ENCODE results near the gene FOXR1. TPM values are rescaled to one million over a fixed set of nuclear protein-coding genes. Genes with fewer than 3 reads are reported as not detected.
"Not testable (repeated sequence)": the region's sequence is repeated elsewhere in the genome, so short reads cannot be mapped to it uniquely, and the experiment has no call there.

The FOXR1 gene
- polyA plus RNA-seq, 1 experiment: not detected

DNA sequence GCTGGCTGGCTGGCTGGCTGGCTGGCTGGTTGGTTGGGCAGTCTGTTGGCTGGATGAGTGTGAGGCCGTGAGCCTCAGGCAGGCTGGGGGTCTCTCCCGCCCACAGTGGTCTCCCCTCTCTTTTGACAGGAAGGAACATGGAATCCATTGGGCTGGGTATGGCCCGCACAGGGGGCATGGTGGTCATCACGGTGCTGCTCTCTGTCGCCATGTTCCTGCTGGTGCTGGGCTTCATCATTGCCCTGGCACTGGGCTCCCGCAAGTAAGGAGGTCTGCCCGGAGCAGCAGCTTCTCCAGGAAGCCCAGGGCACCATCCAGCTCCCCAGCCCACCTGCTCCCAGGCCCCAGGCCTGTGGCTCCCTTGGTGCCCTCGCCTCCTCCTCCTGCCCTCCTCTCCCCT lies 13.6 kb upstream of the FOXR1 start:
- Histone ChIP-seq H3K4me3 (ENCODE audit: low read depth, low read length) (no peak overlapping the region), H3K27me3 (ENCODE audit: control insufficient read depth, insufficient read depth, low read length) (peaks cover 12% of the 10 kb centered on the region), H3K36me3 (ENCODE audit: control insufficient read depth, insufficient read depth, low read length) (no peaks in the 10 kb centered on the region)
- TF ChIP-seq, protein P1, sequence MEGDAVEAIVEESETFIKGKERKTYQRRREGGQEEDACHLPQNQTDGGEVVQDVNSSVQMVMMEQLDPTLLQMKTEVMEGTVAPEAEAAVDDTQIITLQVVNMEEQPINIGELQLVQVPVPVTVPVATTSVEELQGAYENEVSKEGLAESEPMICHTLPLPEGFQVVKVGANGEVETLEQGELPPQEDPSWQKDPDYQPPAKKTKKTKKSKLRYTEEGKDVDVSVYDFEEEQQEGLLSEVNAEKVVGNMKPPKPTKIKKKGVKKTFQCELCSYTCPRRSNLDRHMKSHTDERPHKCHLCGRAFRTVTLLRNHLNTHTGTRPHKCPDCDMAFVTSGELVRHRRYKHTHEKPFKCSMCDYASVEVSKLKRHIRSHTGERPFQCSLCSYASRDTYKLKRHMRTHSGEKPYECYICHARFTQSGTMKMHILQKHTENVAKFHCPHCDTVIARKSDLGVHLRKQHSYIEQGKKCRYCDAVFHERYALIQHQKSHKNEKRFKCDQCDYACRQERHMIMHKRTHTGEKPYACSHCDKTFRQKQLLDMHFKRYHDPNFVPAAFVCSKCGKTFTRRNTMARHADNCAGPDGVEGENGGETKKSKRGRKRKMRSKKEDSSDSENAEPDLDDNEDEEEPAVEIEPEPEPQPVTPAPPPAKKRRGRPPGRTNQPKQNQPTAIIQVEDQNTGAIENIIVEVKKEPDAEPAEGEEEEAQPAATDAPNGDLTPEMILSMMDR (IDR thresholded peaks at IDR 0.05; ENCODE audit: insufficient read depth, low read depth, low read length): no peak
- ChIA-PET POLR2A (no interaction called here), CTCF (interaction anchor here (1.1 to 13.4 kb wide), 13 partner anchors 10 to 301 kb away, joined by 5 to 136 read pairs (median 8); no protein-coding TSS in a partner anchor)
- no peak for DNase-seq (ENCODE audit: low read depth)

DNA sequence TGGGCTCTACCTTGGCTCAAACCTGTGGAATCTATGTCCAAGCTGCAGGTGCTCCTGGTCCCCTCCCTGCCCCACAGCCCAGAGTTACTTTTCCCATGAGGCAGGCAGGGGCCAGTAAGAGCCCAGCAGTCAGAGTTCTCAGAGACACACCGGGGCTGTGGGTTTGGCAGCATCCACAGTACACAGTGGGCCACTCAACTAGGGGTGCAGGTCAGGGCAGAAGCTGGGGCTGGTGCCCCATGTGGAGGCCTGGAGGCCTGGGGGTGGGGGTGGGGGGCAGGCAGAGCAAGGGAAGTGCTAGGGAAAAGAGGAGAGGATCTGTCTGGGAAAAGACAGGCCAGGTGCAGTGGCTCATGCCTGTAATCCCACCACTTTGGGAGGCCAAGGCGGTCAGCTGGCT lies 13.0 kb upstream of the FOXR1 start:
- Histone ChIP-seq H3K27me3 (ENCODE audit: control insufficient read depth, insufficient read depth, low read length) (peaks cover 7% of the 10 kb centered on the region), H3K4me3 (ENCODE audit: low read depth, low read length) (no peak overlapping the region), H3K36me3 (ENCODE audit: control insufficient read depth, insufficient read depth, low read length) (no peaks in the 10 kb centered on the region)
- TF ChIP-seq, protein P1 (IDR thresholded peaks at IDR 0.05; ENCODE audit: insufficient read depth, low read depth, low read length): no peak
- CTCF ChIA-PET: interaction anchor here (0.6 to 13.4 kb wide), 4 partner anchors 9 to 270 kb away, joined by 3 to 136 read pairs (median 4); no protein-coding TSS in a partner anchor
- DNase-seq (ENCODE audit: low read depth): no peak
- POLR2A ChIA-PET: interaction anchor here (0.7 kb wide), 1 partner anchor 338 kb away, joined by 4 read pairs; no protein-coding TSS in a partner anchor

DNA sequence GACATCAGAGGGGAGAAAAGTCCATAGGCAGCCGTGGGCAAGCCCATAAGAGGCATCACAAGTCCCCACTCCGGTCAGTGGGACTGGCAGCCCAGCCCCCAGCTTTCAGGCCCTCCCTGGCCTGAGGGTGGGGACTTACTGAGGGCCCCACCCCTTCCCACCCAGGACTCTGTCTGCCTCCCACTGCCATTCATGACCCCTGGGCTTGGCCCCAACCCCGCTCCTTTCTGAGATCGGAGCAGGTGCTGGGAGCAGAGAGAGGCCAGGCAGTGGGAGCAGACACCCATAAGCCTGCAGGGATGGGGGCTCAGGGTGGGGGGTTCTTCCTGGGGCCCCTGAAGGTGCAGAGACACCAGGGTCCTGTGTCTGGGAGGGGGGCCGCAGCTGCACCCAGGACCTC lies 10.4 kb upstream of the FOXR1 start:
- ChIA-PET POLR2A (no interaction called here), CTCF (interaction anchor here (0.6 to 13.4 kb wide), 2 partner anchors 69 to 272 kb away, joined by 3 to 136 read pairs; no protein-coding TSS in a partner anchor)
- Histone ChIP-seq H3K4me3 (ENCODE audit: low read depth, low read length) (no peak overlapping the region), H3K27me3 (ENCODE audit: control insufficient read depth, insufficient read depth, low read length) (peaks cover 3% of the 10 kb centered on the region), H3K36me3 (ENCODE audit: control insufficient read depth, insufficient read depth, low read length) (no peaks in the 10 kb centered on the region)
- no peak for DNase-seq (ENCODE audit: low read depth)
- TF ChIP-seq, protein P1 (IDR thresholded peaks at IDR 0.05; ENCODE audit: insufficient read depth, low read depth, low read length): no peak

DNA sequence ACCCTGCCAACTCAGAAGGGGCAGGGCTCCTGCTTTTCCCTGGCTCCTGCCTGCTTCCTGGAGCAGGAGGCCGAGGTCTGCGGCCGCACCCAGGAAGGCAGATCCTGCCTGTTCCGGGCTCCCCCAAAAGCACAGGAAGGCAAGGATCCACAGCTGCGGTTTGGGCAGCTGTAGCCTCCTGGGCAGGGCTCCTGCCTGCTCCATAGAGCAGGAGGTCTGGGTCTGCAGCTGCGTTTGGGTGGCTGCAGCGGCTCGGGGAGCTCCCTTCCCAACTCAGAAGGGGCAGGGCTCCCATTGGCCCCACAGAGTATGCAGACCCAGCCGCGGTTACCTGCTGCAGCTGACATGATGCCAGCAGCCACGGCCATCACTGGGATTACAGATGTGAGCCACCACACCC lies 10.0 kb upstream of the FOXR1 start:
- no peak overlapping the region for H3K4me3 ChIP-seq (ENCODE audit: low read depth, low read length)
- no peak for DNase-seq (ENCODE audit: low read depth)
- H3K27me3 ChIP-seq (ENCODE audit: control insufficient read depth, insufficient read depth, low read length): peaks cover 3% of the 10 kb centered on the region
- ChIA-PET POLR2A (interaction anchor here (0.7 kb wide), 2 partner anchors 10 to 268 kb away, joined by 5 to 9 read pairs; partner anchors contain the start of gene FOXR1), CTCF (interaction anchor here (0.6 to 13.4 kb wide), 2 partner anchors 69 to 273 kb away, joined by 3 to 136 read pairs; no protein-coding TSS in a partner anchor)
- TF ChIP-seq, protein P1 (IDR thresholded peaks at IDR 0.05; ENCODE audit: insufficient read depth, low read depth, low read length): no peak
- no peaks in the 10 kb centered on the region for H3K36me3 ChIP-seq (ENCODE audit: control insufficient read depth, insufficient read depth, low read length)

DNA sequence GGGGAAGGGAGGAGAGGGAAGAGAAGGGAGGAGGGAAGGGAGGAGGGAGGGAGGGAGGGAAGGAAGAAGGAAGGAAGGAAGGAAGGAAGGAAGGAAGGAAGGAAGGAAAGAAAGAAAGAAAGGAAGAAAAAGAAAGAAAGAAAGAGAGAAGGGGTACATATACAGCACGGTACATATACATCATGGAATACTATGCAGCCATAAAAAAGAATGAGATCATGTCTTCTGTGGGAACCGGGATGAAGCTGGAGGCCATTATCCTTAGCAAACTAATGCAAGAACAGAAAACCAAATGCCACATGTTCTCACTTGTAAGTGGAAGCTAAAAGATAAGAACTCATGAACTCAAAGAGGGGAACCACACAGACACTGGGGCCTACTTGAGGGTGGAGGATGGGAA lies 2.1 kb upstream of the FOXR1 start:
- H3K36me3 ChIP-seq (ENCODE audit: control insufficient read depth, insufficient read depth, low read length); H3K27me3 ChIP-seq (ENCODE audit: control insufficient read depth, insufficient read depth, low read length); DNase-seq (ENCODE audit: low read depth); H3K4me3 ChIP-seq (ENCODE audit: low read depth, low read length); POLR2A ChIA-PET: not testable (repeated sequence)
- CTCF ChIA-PET: interaction anchor here (1.1 kb wide), 1 partner anchor 8 kb away, joined by 4 read pairs; no protein-coding TSS in a partner anchor

DNA sequence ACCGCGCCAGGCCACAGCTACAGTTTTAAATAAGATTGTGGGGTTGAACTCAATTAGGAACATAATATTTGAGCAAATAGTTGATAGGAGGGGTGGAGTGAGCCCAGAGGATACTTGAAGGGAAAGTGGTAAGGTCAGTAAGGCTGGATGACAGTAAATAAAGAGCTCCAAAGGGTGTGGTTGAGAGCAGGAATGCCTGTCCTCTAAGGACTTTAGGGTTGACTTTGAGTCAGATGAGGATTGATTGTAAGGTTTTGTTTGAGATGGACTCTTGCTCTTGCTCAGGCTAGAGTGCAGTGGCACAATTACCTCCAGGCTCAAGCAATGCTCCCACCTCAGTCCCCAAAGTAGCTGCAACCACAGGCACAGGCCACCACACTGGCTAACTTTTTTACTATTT lies 2.4 kb downstream of the FOXR1 start:
- Histone ChIP-seq H3K27me3 (ENCODE audit: control insufficient read depth, insufficient read depth, low read length) (peaks cover 8% of the 10 kb centered on the region), H3K36me3 (ENCODE audit: control insufficient read depth, insufficient read depth, low read length) (no peaks in the 10 kb centered on the region), H3K4me3 (ENCODE audit: low read depth, low read length) (no peak overlapping the region)
- TF ChIP-seq, protein P1 (IDR thresholded peaks at IDR 0.05; ENCODE audit: insufficient read depth, low read depth, low read length): no peak
- POLR2A ChIA-PET: no interaction called here
- CTCF ChIA-PET: interaction anchor here (2.2 kb wide), 1 partner anchor 284 kb away, joined by 5 read pairs; no protein-coding TSS in a partner anchor
- no peak for DNase-seq (ENCODE audit: low read depth)

Measured in BJ (cell line).